ENCODE results near the gene CCL14.

DNA sequence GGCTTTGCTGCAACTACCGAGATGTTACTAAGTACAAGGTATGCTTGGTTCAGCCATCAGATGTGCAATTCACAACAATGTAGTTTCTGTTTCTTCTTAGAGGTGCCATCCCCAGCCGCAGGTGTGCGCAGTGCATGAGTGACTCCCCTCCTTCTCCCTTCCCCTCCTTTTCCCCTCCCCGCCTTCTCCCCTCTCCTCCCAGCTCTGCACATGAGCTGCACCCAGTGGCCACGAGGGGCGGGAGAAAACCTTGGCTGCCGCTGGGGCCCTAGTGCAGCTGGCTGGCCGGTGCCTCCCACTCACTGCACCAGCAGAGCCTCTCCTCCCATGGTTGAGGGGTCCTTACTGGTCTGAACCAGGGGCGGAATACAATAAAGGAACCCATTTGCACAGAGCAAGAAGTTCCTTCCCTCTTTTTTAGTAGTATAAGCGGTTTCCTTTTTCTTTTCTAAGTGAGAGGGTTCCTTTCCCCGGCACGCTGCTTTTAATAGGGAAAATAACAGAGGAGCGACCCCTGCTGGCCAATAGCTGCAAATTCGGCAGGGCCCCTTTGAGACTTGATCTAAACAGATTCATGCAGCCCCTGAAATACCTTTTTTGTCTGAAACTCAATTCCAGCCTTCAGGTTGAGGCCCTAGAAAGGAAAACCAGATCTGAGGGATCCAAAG is 22.6 kb upstream of the CCL14 start:
- no peak for TF ChIP-seq EZH2phosphoT487 (IDR thresholded peaks at IDR 0.05; ENCODE audit: borderline replicate concordance, low read depth)
- TF ChIP-seq POLR2AphosphoS5 (IDR thresholded peaks at IDR 0.05; ENCODE audit: low read depth, low read length), result no peak
- no peak for TF ChIP-seq YY1 (IDR thresholded peaks at IDR 0.05; ENCODE audit: low read depth)
- TF ChIP-seq, protein P1, sequence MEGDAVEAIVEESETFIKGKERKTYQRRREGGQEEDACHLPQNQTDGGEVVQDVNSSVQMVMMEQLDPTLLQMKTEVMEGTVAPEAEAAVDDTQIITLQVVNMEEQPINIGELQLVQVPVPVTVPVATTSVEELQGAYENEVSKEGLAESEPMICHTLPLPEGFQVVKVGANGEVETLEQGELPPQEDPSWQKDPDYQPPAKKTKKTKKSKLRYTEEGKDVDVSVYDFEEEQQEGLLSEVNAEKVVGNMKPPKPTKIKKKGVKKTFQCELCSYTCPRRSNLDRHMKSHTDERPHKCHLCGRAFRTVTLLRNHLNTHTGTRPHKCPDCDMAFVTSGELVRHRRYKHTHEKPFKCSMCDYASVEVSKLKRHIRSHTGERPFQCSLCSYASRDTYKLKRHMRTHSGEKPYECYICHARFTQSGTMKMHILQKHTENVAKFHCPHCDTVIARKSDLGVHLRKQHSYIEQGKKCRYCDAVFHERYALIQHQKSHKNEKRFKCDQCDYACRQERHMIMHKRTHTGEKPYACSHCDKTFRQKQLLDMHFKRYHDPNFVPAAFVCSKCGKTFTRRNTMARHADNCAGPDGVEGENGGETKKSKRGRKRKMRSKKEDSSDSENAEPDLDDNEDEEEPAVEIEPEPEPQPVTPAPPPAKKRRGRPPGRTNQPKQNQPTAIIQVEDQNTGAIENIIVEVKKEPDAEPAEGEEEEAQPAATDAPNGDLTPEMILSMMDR (IDR thresholded peaks at IDR 0.05), result peak; percentile 57
- TF ChIP-seq, protein P2, sequence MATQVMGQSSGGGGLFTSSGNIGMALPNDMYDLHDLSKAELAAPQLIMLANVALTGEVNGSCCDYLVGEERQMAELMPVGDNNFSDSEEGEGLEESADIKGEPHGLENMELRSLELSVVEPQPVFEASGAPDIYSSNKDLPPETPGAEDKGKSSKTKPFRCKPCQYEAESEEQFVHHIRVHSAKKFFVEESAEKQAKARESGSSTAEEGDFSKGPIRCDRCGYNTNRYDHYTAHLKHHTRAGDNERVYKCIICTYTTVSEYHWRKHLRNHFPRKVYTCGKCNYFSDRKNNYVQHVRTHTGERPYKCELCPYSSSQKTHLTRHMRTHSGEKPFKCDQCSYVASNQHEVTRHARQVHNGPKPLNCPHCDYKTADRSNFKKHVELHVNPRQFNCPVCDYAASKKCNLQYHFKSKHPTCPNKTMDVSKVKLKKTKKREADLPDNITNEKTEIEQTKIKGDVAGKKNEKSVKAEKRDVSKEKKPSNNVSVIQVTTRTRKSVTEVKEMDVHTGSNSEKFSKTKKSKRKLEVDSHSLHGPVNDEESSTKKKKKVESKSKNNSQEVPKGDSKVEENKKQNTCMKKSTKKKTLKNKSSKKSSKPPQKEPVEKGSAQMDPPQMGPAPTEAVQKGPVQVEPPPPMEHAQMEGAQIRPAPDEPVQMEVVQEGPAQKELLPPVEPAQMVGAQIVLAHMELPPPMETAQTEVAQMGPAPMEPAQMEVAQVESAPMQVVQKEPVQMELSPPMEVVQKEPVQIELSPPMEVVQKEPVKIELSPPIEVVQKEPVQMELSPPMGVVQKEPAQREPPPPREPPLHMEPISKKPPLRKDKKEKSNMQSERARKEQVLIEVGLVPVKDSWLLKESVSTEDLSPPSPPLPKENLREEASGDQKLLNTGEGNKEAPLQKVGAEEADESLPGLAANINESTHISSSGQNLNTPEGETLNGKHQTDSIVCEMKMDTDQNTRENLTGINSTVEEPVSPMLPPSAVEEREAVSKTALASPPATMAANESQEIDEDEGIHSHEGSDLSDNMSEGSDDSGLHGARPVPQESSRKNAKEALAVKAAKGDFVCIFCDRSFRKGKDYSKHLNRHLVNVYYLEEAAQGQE (IDR thresholded peaks at IDR 0.05; ENCODE audit: low read depth, low read length), result no peak
- no peak for TF ChIP-seq MEF2A (IDR thresholded peaks at IDR 0.05; ENCODE audit: borderline replicate concordance, low read depth)
- TF ChIP-seq, protein P3, sequence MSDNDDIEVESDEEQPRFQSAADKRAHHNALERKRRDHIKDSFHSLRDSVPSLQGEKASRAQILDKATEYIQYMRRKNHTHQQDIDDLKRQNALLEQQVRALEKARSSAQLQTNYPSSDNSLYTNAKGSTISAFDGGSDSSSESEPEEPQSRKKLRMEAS (IDR thresholded peaks at IDR 0.05; ENCODE audit: low read depth), result no peak

Measured in SK-N-SH (cell line).